GM23338 (cell line): Measurements from ENCODE around the gene LINGO1. TPM values are rescaled to one million over a fixed set of nuclear protein-coding genes. Genes with fewer than 3 reads are reported as not detected.

ENCODE experiments used
- ATAC-seq: fragments of 200-7000 bp; cut with Tn5 transposase; 3 replicates; pipeline ENCODE4 v1.9.1; 2020
- DNase-seq: peaks from one replicate; pipeline ENCODE4 v3.0.0-alpha.2; 2015; ENCODE audit warnings: low spot score
- H2AFZ ChIP-seq: fragments of 200-600 bp; sonication (generic); 2 replicates; pipeline ENCODE4 v1.8.0; 2016; ENCODE audit warnings: antibody characterized with exemption, mild to moderate bottlenecking, moderate library complexity
- H3F3A ChIP-seq: fragments of 200-600 bp; sonication (generic); replicated peaks from 2 replicates; pipeline ENCODE4 v1.8.0; 2017; ENCODE audit warnings: antibody characterized with exemption, mixed run types, low read depth
- H3K27ac ChIP-seq: fragments of 200-600 bp; sonication (generic); 2 replicates; pipeline ENCODE4 v1.6.1; 2016; ENCODE audit warnings: low read depth
- H3K27me3 ChIP-seq: fragments of 200-600 bp; sonication (generic); 2 replicates; pipeline ENCODE4 v1.8.0; 2016; ENCODE audit warnings: mild to moderate bottlenecking, mixed run types, moderate library complexity; ENCODE audit not compliant: insufficient read depth
- H3K36me3 ChIP-seq: fragments of 200-600 bp; sonication (generic); 2 replicates; pipeline ENCODE4 v1.8.0; 2016; ENCODE audit warnings: mild to moderate bottlenecking; ENCODE audit not compliant: insufficient read depth
- H3K4me1 ChIP-seq: fragments of 200-600 bp; sonication (generic); 2 replicates; pipeline ENCODE4 v1.8.0; 2016; ENCODE audit warnings: mild to moderate bottlenecking, moderate library complexity; ENCODE audit not compliant: insufficient read depth
- H3K4me2 ChIP-seq: fragments of 200-600 bp; sonication (generic); 2 replicates; pipeline ENCODE4 v1.7.1; 2017; ENCODE audit warnings: mixed run types
- H3K4me3 ChIP-seq: fragments of 200-600 bp; sonication (generic); 2 replicates; pipeline ENCODE4 v1.6.1; 2016; ENCODE audit warnings: mixed run types
- H3K79me2 ChIP-seq: fragments of 200-600 bp; sonication (generic); replicated peaks from 2 replicates; pipeline ENCODE4 v1.8.0; 2017; ENCODE audit warnings: mild to moderate bottlenecking; ENCODE audit not compliant: insufficient read depth
- H3K9me2 ChIP-seq: fragments of 200-600 bp; sonication (generic); 2 replicates; pipeline ENCODE4 v1.8.0; 2017; ENCODE audit not compliant: insufficient read depth
- H4K20me1 ChIP-seq: fragments of 200-600 bp; sonication (generic); replicated peaks from 2 replicates; pipeline ENCODE4 v1.8.0; 2017; ENCODE audit warnings: mild to moderate bottlenecking; ENCODE audit not compliant: insufficient read depth
- H3K27ac Mint-ChIP-seq: 2 replicates; pipeline ENCODE4 v1.8.0; 2020; ENCODE audit warnings: inconsistent platforms, mild to moderate bottlenecking, moderate library complexity, mixed read lengths
- H3K27me3 Mint-ChIP-seq: 3 replicates; pipeline ENCODE4 v1.8.0; 2022; ENCODE audit warnings: low read depth, mild to moderate bottlenecking, moderate library complexity, mixed read lengths, inconsistent platforms; ENCODE audit not compliant: insufficient read depth, poor library complexity
- H3K36me3 Mint-ChIP-seq: 3 replicates; pipeline ENCODE4 v1.8.0; 2021; ENCODE audit warnings: low read depth, mild to moderate bottlenecking, inconsistent platforms, moderate library complexity, mixed read lengths
- H3K4me1 Mint-ChIP-seq: 3 replicates; pipeline ENCODE4 v1.8.0; 2020; ENCODE audit warnings: mild to moderate bottlenecking, inconsistent platforms, mixed read lengths
- H3K4me3 Mint-ChIP-seq: 3 replicates; pipeline ENCODE4 v1.8.0; 2021; ENCODE audit warnings: moderate library complexity, mild to moderate bottlenecking, inconsistent platforms, mixed read lengths
- H3K9me3 Mint-ChIP-seq: 3 replicates; pipeline ENCODE4 v1.8.0; 2020; ENCODE audit warnings: moderate library complexity, mild to moderate bottlenecking, inconsistent platforms, mixed read lengths
- CREB1 ChIP-seq: fragments of 250-450 bp; sonication (Bioruptor Pico); IDR thresholded peaks from 2 replicates; pipeline ENCODE4 v1.5.0; 2020; ENCODE audit warnings: low read depth, mild to moderate bottlenecking, moderate library complexity
- CTCF ChIP-seq, 2 experiments: fragments of 200-600 bp in 1 of 2; sonication (generic) in 1 of 2; conservative IDR thresholded peaks; 2 replicates each; pipeline versions ENCODE4 v1.5.1 to v1.6.1; 2016 to 2017; ENCODE audit warnings: antibody characterized with exemption in 2 of 2, low read depth in 2 of 2, mild to moderate bottlenecking in 2 of 2, moderate library complexity in 1 of 2
- ETS1 ChIP-seq: IDR thresholded peaks from 2 replicates; pipeline ENCODE4 v1.6.1; 2016; ENCODE audit warnings: antibody characterized with exemption
- EZH2 ChIP-seq: fragments of 200-600 bp; sonication (generic); IDR thresholded peaks from one replicate; pipeline ENCODE4 v1.8.0; 2017; ENCODE audit warnings: antibody characterized with exemption, mild to moderate bottlenecking, low read depth; ENCODE audit not compliant: unreplicated experiment
- NANOG ChIP-seq: IDR thresholded peaks from 2 replicates; pipeline ENCODE4 v1.6.1; 2016; ENCODE audit warnings: antibody characterized with exemption, borderline replicate concordance
- POLR2AphosphoS5 ChIP-seq: IDR thresholded peaks from 2 replicates; pipeline ENCODE4 v1.6.1; 2016; ENCODE audit warnings: antibody characterized with exemption, low read depth
- REST ChIP-seq: IDR thresholded peaks from one replicate; pipeline ENCODE4 v1.6.1; 2018; ENCODE audit warnings: antibody characterized with exemption; ENCODE audit not compliant: unreplicated experiment
- polyA plus RNA-seq: library from polyadenylated mRNA; unstranded; fragments of >200 nt; fragmentation: Nextera tagmentation; extraction: Ambion mirVana; gene quantifications from 2 replicates; pipeline ENCODE4 v1.2.1, GENCODE V29; 2016
- total RNA-seq: library from RNA; depleted of rRNA; stranded (reverse); fragments of >200 nt; shearing (Covaris generic); gene quantifications from 2 replicates; pipeline ENCODE4 v1.2.3, GENCODE V29; 2014

LINGO1 gene
- total and polyA plus RNA-seq, 2 experiments from 2014 or later = 16.9 to 63.1 TPM

GRCh38 chr15:77656294-77656693 lies 23.6 kb upstream of the LINGO1 start (continued):
- TF ChIP-seq CTCF (conservative IDR thresholded peaks at IDR 0.05; ENCODE audit: low read depth in 2 of 2) (no peak), NANOG (no peak), EZH2 (no peak), CREB1 (CRISPR knock-in tag) (no peak), ETS1 (no peak), REST (no peak)

GRCh38 chr15:77654975-77655374 lies 22.3 kb upstream of the LINGO1 start:
- Histone ChIP-seq H3K4me2 (no peak overlapping the region), H3K79me2 (no peaks in the 10 kb centered on the region), H2AFZ (0 out of 2 replicates have a peak overlapping the region, but pooled peaks have one; percentile 56), H3K36me3 (no peaks in the 10 kb centered on the region), H4K20me1 (no peaks in the 10 kb centered on the region), H3F3A (no peaks in the 10 kb centered on the region), H3K27ac (no peak overlapping the region), H3K9me2 (no peaks in the 10 kb centered on the region), H3K4me1 (no peaks in the 10 kb centered on the region), H3K27me3 (no peaks in the 10 kb centered on the region), H3K4me3 (no peak overlapping the region)
- TF ChIP-seq CTCF (conservative IDR thresholded peaks at IDR 0.05; ENCODE audit: low read depth in 2 of 2) (peak; percentile 64 to 79), POLR2AphosphoS5 (no peak)
- H3K36me3 Mint-ChIP-seq = no peaks in the 10 kb centered on the region
- peaks cover 6% of the 10 kb centered on the region for H3K27me3 Mint-ChIP-seq
- peaks cover 7% of the 10 kb centered on the region; the same call in 1 of the 3 replicates for H3K9me3 Mint-ChIP-seq
- H3K4me3 Mint-ChIP-seq = no peak overlapping the region
- ATAC-seq (peak; percentile 80), DNase-seq (peak; percentile 86)
- H3K27ac Mint-ChIP-seq = no peak overlapping the region
- H3K4me1 Mint-ChIP-seq = peaks cover 8% of the 10 kb centered on the region
